Ovary (tissue), 3 donors: ENCODE results near the gene ADAMTS2.

ENCODE experiments used
- CTCF ChIP-seq, 3 donors: fragments of 450-650 bp in 2 of 3; fragments of 200-600 bp in 1 of 3; IDR thresholded peaks; one replicate each; pipeline versions ENCODE4 v1.5.1 to v1.8.0; 2016 to 2022; ENCODE audit warnings: antibody characterized with exemption in 3 of 3, mild to moderate bottlenecking in 1 of 3
- POLR2A ChIP-seq: fragments of 450-650 bp; IDR thresholded peaks from one replicate; pipeline ENCODE4 v1.6.1; 2017; ENCODE audit warnings: antibody characterized with exemption, mild to moderate bottlenecking, moderate library complexity
- donor health status: DM: no; HTN: no; CAD: no.

DNA sequence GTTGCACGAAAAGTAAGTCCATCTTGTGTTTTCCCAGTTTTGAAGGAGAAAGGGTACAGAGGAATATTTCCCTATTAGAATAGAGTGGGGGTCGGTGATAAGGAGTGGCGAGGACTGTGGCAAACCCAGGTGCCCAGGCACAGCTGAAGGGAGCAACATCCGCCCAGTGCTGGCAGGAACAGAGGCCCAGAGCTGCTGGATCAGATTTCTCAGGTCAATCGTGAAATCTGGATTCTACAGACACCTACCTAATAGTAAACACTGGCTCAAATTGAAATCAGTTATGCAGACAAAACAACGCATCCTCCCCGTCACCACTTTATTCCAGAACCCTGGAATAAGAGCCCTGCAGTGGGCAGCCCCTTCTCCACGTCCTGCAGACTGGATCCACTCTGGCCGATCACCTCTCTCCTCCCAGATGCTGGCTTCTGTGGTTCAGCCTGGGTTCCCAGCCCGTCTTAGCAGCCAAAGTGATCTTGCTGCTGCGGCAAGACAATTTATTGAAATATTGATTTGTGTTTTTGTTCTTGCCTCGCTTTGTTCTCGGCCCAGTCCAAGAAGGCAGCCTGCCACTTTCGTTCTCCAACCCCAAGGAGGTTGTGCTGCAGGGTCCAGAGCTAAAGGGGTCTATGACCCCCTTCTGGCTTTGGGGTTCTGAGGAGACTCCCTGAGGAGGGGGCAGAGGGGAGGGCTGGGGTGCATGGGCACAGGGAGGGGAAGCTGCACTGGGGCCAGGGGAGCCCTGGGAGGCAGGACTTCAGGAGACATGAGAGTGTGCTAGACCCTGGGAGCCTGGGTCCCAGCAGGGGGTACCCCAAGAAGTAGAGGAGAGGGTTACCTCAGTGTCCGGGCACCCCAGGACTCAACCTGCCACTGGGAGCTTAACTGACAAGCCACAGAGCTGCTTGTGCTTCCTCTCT, 181.8 kb downstream of the ADAMTS2 start:
- TF ChIP-seq CTCF (IDR thresholded peaks at IDR 0.05) (no peak), POLR2A (no peak)
